ENCODE data around the gene ZNF366. TPM values are rescaled to one million over a fixed set of nuclear protein-coding genes. Genes with fewer than 3 reads are reported as not detected.

The ZNF366 gene, protein sequence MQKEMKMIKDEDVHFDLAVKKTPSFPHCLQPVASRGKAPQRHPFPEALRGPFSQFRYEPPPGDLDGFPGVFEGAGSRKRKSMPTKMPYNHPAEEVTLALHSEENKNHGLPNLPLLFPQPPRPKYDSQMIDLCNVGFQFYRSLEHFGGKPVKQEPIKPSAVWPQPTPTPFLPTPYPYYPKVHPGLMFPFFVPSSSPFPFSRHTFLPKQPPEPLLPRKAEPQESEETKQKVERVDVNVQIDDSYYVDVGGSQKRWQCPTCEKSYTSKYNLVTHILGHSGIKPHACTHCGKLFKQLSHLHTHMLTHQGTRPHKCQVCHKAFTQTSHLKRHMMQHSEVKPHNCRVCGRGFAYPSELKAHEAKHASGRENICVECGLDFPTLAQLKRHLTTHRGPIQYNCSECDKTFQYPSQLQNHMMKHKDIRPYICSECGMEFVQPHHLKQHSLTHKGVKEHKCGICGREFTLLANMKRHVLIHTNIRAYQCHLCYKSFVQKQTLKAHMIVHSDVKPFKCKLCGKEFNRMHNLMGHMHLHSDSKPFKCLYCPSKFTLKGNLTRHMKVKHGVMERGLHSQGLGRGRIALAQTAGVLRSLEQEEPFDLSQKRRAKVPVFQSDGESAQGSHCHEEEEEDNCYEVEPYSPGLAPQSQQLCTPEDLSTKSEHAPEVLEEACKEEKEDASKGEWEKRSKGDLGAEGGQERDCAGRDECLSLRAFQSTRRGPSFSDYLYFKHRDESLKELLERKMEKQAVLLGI
- 10 to 100 TPM in 1 of 4 donors, 1 to 10 TPM in 3; 2.6 to 14.7 (median 3.8) TPM for total RNA-seq

DNA sequence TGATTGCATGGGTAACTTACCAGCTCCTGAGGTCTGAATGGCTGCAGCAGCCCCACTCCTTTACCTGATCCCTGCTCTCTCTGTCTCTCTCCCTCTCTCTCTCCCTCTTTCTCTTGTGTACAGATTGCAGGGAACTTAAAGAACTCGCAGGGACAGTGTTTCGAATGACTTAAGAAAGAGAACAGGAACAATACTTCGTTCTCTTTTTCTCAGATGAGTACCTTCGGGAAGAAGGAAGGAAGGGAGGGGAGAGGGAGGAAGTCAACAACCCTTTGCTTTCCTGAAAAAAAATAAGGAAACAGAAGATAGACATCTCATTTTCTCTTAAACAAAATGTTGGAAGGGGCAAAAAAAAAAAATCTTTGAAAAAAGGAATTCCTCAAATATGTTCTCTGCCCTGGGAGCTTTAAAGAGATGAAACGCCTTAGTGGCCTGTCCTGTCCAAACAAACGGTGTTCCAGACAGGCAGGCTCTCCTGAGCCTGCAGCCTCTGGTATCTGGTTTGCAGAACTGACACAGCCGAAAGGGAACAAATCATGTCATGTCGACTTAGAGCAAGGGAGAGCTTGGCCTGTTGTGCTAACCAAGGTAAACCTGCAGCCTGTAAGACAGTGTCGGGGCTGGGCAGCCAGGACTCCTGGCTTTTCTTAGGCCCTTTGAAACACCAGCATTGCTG, at the start of gene ZNF366:
Gene ZNF366, minus strand, starts transcription at position 180 of the 676 bp plus-strand sequence. CDS start 45,914 bp downstream, outside the sequence.
- TF ChIP-seq, protein P1, sequence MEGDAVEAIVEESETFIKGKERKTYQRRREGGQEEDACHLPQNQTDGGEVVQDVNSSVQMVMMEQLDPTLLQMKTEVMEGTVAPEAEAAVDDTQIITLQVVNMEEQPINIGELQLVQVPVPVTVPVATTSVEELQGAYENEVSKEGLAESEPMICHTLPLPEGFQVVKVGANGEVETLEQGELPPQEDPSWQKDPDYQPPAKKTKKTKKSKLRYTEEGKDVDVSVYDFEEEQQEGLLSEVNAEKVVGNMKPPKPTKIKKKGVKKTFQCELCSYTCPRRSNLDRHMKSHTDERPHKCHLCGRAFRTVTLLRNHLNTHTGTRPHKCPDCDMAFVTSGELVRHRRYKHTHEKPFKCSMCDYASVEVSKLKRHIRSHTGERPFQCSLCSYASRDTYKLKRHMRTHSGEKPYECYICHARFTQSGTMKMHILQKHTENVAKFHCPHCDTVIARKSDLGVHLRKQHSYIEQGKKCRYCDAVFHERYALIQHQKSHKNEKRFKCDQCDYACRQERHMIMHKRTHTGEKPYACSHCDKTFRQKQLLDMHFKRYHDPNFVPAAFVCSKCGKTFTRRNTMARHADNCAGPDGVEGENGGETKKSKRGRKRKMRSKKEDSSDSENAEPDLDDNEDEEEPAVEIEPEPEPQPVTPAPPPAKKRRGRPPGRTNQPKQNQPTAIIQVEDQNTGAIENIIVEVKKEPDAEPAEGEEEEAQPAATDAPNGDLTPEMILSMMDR (IDR thresholded peaks at IDR 0.05; ENCODE audit: low read depth), result no peak

DNA sequence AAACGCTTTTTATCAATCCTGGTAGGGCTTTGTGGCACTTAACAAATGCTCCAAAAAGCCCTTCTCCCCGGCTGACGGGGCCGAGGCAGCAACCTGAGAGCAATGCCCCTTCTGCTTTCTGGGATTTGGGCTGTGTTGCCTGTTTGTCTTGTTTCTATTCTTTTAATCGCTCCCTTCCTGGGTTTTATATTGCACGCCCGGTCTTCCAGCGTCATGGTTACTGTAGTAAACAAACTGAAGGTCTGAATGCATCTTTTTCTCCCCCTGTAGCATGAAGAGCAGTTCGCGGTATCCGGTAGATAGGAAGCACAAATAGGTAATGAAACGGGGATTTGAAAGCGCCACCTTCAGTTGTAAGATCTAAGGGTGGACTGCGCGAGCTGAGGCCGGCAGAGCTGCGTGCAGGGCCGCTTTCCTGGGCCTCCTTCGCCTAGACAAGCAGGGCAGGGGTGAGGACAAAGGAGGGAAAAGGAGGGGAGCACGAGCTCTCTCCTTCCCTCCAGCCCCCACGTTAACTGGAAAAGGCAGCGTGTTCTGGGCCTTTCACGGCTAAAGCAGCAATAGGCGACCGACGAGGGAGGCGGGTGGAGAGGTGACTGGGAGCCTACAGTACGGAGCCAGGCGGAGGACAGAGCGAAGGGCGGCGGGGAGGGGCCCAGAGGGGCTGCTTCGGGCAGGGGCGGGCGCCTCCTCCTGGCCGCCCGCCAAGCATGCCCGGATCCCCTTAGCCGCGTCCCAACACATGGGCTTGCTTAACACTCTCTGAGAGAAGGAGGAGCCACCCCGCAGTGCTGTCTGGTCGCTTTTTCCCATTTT, 49.3 kb upstream of the ZNF366 start:
- TF ChIP-seq, protein P1 (IDR thresholded peaks at IDR 0.05; ENCODE audit: low read depth), result no peak

DNA sequence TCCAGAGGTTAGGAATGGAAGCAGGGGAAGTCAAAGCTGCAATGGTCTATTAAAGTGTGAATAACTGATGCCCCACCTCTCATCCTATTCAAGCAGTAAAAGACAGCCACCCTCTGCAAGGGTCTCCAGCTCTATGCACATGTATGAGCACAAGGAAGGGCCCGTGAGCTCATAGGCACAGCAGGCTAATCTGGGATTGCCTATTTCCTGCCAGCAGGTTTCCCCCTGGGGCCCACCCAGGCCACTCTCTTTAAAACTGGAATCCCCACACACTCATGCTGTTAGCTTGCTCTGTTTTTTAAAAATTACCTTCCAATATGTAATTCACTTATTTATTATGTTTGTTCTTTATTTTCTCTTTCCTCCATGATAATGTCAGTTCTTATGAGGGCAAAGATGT, 48.7 kb upstream of the ZNF366 start:
- TF ChIP-seq, protein P1 (IDR thresholded peaks at IDR 0.05; ENCODE audit: low read depth), result no peak

DNA sequence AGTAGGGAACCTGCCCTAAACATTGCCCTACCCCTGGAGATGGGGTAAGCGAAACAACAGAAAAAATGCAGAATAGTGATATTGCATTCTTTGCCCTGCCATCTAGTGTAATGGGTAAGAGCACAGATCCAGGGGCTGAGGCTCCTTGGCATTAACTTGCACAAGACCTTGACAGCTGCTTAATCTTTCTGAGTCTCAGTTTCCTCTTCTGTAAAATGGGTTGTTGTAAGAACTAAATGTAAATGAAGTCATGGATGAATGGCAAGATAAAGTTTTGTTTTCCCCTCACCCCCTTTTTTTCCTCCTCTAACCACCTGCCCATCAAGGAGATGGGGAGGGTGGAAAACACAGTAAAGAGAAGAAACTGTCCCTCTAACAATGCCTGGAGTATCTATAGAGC, 47.7 kb upstream of the ZNF366 start:
- TF ChIP-seq, protein P1 (IDR thresholded peaks at IDR 0.05; ENCODE audit: low read depth), result no peak

DNA sequence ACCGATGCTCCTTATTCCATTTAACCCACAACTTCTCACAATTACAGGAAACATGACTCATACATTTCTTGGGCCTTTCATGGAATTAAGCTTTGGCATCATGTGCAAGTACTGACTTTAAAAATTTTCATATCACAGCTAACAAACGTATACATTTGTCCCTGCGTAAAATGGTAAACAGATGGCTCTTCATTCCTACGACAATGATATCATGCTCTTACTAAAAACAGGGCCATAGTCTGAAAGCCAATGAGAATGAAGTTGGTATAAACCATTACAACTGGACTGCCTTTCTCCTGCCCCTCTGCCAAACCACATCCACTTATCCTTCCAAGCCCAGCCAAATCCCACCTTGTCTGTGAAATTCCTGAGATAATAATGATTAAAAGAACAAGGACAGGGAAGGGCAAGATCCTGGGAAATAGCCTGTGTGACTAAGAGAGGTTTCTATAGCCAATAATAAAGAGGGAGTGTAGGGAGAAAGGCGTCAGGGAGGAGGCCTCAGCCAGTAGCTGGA, 44.9 kb upstream of the ZNF366 start:
- TF ChIP-seq, protein P1 (IDR thresholded peaks at IDR 0.05; ENCODE audit: low read depth), result no peak

DNA sequence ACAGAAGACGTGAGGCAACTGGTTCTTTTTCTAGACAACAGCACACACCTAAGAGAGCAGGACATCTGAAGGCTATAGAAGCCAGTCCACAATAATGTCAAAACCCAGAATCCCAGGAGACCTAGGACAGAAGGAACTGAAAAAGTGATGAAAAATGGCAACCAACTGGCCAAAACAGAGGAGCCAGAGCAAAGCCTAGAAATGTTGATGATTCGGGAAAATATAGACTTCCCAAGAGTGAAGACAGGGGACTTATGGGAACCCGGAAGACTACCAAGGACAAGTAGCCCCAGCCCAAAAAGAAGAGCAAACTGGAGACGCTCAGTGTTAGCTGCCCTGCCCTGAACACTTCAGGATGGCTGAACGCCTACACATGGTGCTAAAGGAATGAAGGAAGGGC, 43.4 kb upstream of the ZNF366 start:
- TF ChIP-seq, protein P1 (IDR thresholded peaks at IDR 0.05; ENCODE audit: low read depth), result no peak

All from subcutaneous adipose tissue (tissue), 4 donors.